Measurements from ENCODE around the gene MREG. TPM values are rescaled to one million over a fixed set of nuclear protein-coding genes. Genes with fewer than 3 reads are reported as not detected.

The MREG gene
- polyA plus RNA-seq, 2 of the 4 experiments (the other 2 are of a cell fraction): 6.4 to 8.0 TPM

DNA sequence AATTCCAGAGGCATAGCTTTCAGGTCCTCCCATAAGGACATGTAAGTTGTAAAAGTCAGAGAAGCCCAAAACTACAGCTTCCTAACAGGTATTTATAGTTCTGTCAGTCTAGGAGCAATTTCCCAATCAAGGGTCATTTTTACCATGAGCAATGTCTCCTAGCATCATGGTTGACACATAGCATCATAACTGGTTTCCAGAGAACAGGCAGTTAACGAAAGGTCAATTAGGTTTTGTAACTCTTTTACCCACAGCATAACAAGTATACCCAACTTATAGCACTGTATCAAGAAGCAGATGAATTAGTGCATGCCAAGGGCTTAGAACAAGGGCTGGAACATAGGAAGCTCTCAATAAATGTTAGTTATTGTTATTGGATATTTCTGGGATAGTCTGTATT, 110.1 kb downstream of the MREG start:
- TF ChIP-seq MAZ (IDR thresholded peaks at IDR 0.05; ENCODE audit: borderline replicate concordance, low read depth, low read length) (no peak), TFCP2L1 (CRISPR knock-in tag; IDR thresholded peaks at IDR 0.05) (no peak), CBX2 (IDR thresholded peaks at IDR 0.05; ENCODE audit: borderline replicate concordance, low read depth) (no peak), ZSCAN20 (CRISPR knock-in tag; IDR thresholded peaks at IDR 0.05) (no peak), HOXA7 (CRISPR knock-in tag; IDR thresholded peaks at IDR 0.05) (no peak), MYC (IDR thresholded peaks at IDR 0.05; ENCODE audit: borderline replicate concordance, low read length) (no peak), ZC3H11A (IDR thresholded peaks at IDR 0.05) (no peak), CHD2 (IDR thresholded peaks at IDR 0.05; ENCODE audit: low read length, partially characterized antibody) (no peak), JUN (IDR thresholded peaks at IDR 0.05) (no peak), POLR2A (IDR thresholded peaks at IDR 0.05; ENCODE audit: low read length) (no peak), TP53 (CRISPR knock-in tag; IDR thresholded peaks at IDR 0.05) (no peak), RFX5 (IDR thresholded peaks at IDR 0.05) (no peak), EP300 (IDR thresholded peaks at IDR 0.05) (no peak), HOXB5 (CRISPR knock-in tag; IDR thresholded peaks at IDR 0.05) (no peak), HEYL (CRISPR knock-in tag; IDR thresholded peaks at IDR 0.05) (no peak), MAFK (IDR thresholded peaks at IDR 0.05; ENCODE audit: partially characterized antibody) (no peak)
- TF ChIP-seq, protein P1, sequence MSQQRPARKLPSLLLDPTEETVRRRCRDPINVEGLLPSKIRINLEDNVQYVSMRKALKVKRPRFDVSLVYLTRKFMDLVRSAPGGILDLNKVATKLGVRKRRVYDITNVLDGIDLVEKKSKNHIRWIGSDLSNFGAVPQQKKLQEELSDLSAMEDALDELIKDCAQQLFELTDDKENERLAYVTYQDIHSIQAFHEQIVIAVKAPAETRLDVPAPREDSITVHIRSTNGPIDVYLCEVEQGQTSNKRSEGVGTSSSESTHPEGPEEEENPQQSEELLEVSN (IDR thresholded peaks at IDR 0.05; ENCODE audit: borderline replicate concordance, low read depth): no peak
- TF ChIP-seq, protein P2, sequence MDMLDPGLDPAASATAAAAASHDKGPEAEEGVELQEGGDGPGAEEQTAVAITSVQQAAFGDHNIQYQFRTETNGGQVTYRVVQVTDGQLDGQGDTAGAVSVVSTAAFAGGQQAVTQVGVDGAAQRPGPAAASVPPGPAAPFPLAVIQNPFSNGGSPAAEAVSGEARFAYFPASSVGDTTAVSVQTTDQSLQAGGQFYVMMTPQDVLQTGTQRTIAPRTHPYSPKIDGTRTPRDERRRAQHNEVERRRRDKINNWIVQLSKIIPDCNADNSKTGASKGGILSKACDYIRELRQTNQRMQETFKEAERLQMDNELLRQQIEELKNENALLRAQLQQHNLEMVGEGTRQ (IDR thresholded peaks at IDR 0.05): no peak
- TF ChIP-seq, protein P3, sequence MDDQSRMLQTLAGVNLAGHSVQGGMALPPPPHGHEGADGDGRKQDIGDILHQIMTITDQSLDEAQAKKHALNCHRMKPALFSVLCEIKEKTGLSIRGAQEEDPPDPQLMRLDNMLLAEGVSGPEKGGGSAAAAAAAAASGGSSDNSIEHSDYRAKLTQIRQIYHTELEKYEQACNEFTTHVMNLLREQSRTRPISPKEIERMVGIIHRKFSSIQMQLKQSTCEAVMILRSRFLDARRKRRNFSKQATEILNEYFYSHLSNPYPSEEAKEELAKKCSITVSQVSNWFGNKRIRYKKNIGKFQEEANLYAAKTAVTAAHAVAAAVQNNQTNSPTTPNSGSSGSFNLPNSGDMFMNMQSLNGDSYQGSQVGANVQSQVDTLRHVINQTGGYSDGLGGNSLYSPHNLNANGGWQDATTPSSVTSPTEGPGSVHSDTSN (IDR thresholded peaks at IDR 0.05): no peak
- TF ChIP-seq, protein P4, sequence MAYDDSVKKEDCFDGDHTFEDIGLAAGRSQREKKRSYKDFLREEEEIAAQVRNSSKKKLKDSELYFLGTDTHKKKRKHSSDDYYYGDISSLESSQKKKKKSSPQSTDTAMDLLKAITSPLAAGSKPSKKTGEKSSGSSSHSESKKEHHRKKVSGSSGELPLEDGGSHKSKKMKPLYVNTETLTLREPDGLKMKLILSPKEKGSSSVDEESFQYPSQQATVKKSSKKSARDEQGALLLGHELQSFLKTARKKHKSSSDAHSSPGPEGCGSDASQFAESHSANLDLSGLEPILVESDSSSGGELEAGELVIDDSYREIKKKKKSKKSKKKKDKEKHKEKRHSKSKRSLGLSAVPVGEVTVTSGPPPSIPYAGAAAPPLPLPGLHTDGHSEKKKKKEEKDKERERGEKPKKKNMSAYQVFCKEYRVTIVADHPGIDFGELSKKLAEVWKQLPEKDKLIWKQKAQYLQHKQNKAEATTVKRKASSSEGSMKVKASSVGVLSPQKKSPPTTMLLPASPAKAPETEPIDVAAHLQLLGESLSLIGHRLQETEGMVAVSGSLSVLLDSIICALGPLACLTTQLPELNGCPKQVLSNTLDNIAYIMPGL (CRISPR knock-in tag; IDR thresholded peaks at IDR 0.05; ENCODE audit: borderline replicate concordance): no peak
- H3K9me3 ChIP-seq: no peaks in the 10 kb centered on the region
- ATAC-seq (no peak), DNase-seq (ENCODE audit: low read depth in 1 of 2, low spot score in 1 of 2) (no peak), FAIRE-seq (no peak)
- 54% methylated on average over 1 of the region's 1 CpG for WGBS (ENCODE audit: missing lambda C conversion rate)
- H3K4me2 ChIP-seq: no peak overlapping the region
- peak overlapping the region in 1 of 2 experiments; percentile 39; a peak in 2 of 6 replicates for H3K27ac ChIP-seq
- no peak overlapping the region for H3K4me3 ChIP-seq
- ChIA-PET CTCF (interaction anchor here (1.0 to 1.2 kb wide), 2 partner anchors 17 to 402 kb away, joined by 3 read pairs; no protein-coding TSS in a partner anchor), POLR2A (no interaction called here)
- H3K4me1 ChIP-seq: peaks cover 14% of the 10 kb centered on the region

DNA sequence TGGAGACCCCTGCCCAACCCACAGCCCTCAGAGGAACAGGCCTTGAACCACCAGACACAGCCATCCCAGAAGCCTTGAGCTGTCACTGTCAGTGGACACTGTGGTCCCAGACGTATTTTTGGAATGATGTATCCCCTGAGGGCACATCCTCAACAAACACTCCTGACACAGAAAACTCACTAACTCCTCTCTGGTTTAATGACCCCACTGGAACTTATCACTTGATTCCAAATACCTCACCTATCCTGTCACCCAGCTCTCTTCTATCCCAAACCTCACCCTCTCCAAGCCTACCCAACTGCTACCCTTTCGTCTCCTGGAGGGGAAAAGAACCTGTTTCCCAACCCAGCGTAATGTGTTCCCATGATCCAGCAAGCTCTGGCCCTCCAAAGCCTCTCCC, 111.6 kb downstream of the MREG start:
- Histone ChIP-seq H3K4me2 (no peak overlapping the region), H3K9me3 (no peaks in the 10 kb centered on the region), H3K4me3 (no peak overlapping the region), H3K4me1 (peaks cover 14% of the 10 kb centered on the region), H3K27ac (peak overlapping the region in 1 of 2 experiments; percentile 55; a peak in 3 of 6 replicates)
- ChIA-PET POLR2A (no interaction called here), CTCF (no interaction called here)
- ATAC-seq (no peak), DNase-seq (ENCODE audit: low read depth in 1 of 2, low spot score in 1 of 2) (no peak), FAIRE-seq (no peak)
- WGBS (ENCODE audit: missing lambda C conversion rate): 69% methylated on average over 3 of the region's 3 CpGs
- TF ChIP-seq KDM1A (IDR thresholded peaks at IDR 0.05; ENCODE audit: low read depth) (no peak), EP300 (IDR thresholded peaks at IDR 0.05) (no peak), CHD4 (IDR thresholded peaks at IDR 0.05; ENCODE audit: borderline replicate concordance) (no peak), RFX5 (IDR thresholded peaks at IDR 0.05) (no peak), GATA3 (IDR thresholded peaks at IDR 0.05; ENCODE audit: borderline replicate concordance) (no peak), HDAC2 (IDR thresholded peaks at IDR 0.05) (no peak), SMC3 (IDR thresholded peaks at IDR 0.05) (no peak), BHLHE40 (IDR thresholded peaks at IDR 0.05; ENCODE audit: low read depth, low read length) (no peak)
- TF ChIP-seq, protein P5, sequence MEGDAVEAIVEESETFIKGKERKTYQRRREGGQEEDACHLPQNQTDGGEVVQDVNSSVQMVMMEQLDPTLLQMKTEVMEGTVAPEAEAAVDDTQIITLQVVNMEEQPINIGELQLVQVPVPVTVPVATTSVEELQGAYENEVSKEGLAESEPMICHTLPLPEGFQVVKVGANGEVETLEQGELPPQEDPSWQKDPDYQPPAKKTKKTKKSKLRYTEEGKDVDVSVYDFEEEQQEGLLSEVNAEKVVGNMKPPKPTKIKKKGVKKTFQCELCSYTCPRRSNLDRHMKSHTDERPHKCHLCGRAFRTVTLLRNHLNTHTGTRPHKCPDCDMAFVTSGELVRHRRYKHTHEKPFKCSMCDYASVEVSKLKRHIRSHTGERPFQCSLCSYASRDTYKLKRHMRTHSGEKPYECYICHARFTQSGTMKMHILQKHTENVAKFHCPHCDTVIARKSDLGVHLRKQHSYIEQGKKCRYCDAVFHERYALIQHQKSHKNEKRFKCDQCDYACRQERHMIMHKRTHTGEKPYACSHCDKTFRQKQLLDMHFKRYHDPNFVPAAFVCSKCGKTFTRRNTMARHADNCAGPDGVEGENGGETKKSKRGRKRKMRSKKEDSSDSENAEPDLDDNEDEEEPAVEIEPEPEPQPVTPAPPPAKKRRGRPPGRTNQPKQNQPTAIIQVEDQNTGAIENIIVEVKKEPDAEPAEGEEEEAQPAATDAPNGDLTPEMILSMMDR (IDR thresholded peaks at IDR 0.05): no peak
- TF ChIP-seq, protein P6, sequence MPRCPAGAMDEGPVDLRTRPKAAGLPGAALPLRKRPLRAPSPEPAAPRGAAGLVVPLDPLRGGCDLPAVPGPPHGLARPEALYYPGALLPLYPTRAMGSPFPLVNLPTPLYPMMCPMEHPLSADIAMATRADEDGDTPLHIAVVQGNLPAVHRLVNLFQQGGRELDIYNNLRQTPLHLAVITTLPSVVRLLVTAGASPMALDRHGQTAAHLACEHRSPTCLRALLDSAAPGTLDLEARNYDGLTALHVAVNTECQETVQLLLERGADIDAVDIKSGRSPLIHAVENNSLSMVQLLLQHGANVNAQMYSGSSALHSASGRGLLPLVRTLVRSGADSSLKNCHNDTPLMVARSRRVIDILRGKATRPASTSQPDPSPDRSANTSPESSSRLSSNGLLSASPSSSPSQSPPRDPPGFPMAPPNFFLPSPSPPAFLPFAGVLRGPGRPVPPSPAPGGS (IDR thresholded peaks at IDR 0.05): no peak
- TF ChIP-seq, protein P7, sequence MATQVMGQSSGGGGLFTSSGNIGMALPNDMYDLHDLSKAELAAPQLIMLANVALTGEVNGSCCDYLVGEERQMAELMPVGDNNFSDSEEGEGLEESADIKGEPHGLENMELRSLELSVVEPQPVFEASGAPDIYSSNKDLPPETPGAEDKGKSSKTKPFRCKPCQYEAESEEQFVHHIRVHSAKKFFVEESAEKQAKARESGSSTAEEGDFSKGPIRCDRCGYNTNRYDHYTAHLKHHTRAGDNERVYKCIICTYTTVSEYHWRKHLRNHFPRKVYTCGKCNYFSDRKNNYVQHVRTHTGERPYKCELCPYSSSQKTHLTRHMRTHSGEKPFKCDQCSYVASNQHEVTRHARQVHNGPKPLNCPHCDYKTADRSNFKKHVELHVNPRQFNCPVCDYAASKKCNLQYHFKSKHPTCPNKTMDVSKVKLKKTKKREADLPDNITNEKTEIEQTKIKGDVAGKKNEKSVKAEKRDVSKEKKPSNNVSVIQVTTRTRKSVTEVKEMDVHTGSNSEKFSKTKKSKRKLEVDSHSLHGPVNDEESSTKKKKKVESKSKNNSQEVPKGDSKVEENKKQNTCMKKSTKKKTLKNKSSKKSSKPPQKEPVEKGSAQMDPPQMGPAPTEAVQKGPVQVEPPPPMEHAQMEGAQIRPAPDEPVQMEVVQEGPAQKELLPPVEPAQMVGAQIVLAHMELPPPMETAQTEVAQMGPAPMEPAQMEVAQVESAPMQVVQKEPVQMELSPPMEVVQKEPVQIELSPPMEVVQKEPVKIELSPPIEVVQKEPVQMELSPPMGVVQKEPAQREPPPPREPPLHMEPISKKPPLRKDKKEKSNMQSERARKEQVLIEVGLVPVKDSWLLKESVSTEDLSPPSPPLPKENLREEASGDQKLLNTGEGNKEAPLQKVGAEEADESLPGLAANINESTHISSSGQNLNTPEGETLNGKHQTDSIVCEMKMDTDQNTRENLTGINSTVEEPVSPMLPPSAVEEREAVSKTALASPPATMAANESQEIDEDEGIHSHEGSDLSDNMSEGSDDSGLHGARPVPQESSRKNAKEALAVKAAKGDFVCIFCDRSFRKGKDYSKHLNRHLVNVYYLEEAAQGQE (IDR thresholded peaks at IDR 0.05): no peak

Data from A549 (cell line).